GM21447 (cell line): ENCODE results near the gene STS.

Source experiments
- ATAC-seq: cut with Tn5 transposase; IDR thresholded peaks from one replicate; pipeline ENCODE4 v1.9.1; 2021; ENCODE audit not compliant: unreplicated experiment

Gene STS

DNA sequence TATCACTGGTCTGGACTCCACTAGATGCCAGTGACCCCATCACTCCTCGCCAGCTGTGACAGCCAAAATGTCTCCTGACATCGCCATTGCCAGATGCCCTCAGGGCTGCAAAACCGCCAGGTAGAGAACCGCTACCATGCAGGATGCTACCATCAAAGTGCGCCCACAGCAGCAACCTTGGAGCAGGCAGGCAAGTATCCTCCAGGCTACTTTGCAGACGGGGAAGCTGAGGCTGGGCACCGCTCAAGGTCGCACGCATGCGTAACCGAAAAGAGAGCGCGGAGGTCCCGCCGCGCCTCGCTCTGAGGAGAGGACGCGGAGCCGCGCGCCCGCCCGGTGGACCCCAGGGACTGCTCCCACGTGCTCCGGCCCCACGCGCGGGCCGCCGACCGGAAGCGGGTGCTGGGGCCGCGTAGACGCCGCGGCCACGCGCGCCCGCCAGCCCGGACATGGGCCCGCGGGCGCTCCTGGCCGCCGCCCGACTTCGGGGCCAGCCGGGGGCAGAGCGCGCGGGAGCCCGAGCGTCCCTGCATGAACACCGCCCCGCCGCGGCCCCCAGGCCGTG is at the start of gene STS:
Gene STS, plus strand, starts transcription at position 300 of the 565 bp plus-strand sequence. CDS start 105,488 bp downstream, outside the sequence.
- peak; percentile 36 for ATAC-seq

- ATAC-seq: no peak
Observed at GRCh38 chrX:7100022-7100421, 47.5 kb upstream of the STS start.

GRCh38 chrX:7102119-7102518 is 45.4 kb upstream of the STS start:
- ATAC-seq: no peak

DNA sequence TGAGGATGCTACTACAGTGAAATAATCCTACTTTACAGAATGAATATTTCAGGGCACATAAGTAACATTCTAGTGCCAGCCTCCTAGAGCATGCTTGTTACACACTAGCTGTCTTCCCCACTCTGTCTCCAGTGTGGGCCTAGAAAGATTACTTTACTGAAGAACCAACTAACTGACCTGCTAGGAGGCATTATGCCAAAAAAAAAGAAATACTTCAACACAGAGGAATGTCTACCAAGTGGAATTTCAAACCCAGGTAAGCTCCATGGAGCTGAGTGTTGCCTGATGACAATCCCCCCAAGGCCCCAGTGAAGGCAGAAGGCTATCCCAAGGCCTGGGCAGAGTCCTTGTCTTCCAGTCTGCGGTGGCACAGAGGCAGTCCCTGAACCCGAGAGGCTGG is 40.9 kb upstream of the STS start:
- ATAC-seq: no peak

GRCh38 chrX:7108030-7108429 is 39.5 kb upstream of the STS start:
- ATAC-seq: no peak

- no peak for ATAC-seq
Observed at GRCh38 chrX:7109049-7109531, 38.4 kb upstream of the STS start.

GRCh38 chrX:7109838-7110793 is 37.4 kb upstream of the STS start:
- peak; percentile 71 for ATAC-seq

GRCh38 chrX:7110821-7111276 is 36.7 kb upstream of the STS start:
- ATAC-seq: peak; percentile 46

GRCh38 chrX:7111518-7111917 is 36.0 kb upstream of the STS start:
- ATAC-seq: no peak

GRCh38 chrX:7112071-7112470 is 35.4 kb upstream of the STS start:
- no peak for ATAC-seq

DNA sequence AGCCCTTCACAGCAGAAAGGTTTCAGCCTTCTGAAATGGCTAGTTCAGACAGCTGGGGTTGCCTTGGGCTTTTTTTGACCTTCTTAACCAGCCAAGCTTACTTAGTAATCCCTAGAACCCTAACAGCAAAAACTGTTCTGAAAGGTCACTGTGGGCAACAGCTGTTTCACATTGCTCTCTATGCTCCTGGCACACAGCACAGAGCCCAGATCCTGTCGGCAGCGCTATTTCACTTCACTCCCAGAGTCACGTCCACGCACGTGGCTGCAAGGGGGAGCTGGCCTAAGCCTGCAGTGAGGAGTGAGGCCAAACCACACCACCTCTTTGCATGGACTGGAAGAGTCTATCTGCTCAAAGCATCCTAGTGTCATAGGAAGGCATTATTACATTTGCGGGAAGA is 32.0 kb upstream of the STS start:
- ATAC-seq: peak; percentile 62

GRCh38 chrX:7116081-7116480 is 31.4 kb upstream of the STS start:
- ATAC-seq: no peak

DNA sequence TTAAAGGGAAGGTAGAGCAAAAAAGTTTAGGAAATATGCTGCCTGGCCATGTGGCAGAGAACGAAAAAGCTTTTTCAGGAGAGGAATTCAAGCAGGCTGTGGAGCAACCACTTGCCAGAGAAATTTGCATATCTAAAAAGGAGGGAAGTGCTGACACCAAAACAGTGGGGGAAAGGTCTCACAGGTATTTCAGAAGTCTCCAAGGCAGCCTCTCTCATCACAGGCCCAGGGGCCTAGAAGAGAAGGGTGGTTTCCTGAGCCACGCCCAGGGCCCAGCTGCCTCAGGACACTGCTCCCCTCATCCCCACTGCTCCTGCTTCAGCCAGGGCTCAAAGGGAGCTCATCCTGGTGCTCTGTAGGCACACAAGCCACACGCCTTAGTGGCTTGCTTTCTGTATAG is 29.9 kb upstream of the STS start:
- peak; percentile 43 for ATAC-seq

DNA sequence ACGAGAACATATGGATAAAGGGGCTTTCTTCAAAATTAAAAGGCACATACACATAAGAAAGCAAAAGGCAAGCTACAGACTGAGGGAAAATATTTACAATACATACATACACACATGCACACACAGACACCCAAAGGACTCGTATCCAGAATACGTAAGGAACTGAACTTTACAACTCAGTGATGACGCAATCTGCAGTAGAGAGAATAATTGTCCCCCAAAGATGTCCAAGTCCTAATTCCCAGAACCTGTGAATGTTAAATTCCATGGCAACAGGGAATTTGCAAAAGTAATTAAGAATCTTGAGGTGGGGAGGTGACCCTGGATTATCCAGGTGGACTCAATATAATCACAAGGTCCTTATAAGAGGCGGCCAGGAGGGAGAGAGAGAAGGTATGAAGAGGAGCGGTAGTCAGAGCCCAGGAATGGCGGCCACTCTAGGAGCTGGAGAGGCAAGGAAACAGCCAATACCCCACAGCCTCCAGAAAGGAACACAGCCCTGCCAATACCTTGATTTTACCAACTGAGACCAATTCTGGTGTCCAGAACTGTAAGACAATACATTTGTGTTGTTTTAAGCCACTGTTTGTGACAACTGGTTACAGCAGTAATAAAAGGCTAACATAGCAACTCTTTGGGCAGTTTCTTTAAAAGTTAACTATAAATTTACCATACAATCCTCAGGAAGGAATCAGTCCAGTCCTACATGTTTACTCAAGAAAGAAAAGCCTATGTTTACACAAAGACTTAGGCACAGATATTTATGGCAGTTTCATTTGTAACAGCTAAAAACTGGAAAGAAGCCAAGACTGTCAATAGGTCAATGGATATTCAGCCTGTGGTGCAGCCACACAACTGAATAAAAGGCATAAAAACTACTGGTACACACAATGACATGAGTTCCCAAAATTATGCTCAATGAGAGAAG is 27.3 kb upstream of the STS start:
- ATAC-seq: peak; percentile 41

DNA sequence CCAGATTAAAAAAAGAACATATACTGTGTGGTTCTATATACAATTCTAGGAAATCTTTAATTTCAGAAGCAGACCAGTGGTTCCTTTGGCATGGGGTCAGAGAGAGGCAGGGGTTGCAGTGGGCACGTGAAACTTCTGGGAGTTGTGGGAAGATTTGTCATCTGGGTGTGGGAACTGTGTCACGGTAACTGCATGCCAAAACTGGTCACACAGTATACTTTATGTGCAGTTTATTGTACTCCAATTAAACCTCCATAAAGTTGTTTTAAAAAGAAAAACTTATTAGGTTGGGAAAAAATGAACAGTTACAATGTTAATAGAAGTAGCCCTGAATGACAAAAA is 26.7 kb upstream of the STS start:
- ATAC-seq: no peak

- ATAC-seq: no peak
Observed at GRCh38 chrX:7127056-7127455, 20.5 kb upstream of the STS start.

- ATAC-seq: no peak
Observed at GRCh38 chrX:7131621-7132020, 15.9 kb upstream of the STS start.

- ATAC-seq: peak; percentile 50
Observed at GRCh38 chrX:7132335-7133049, 15.0 kb upstream of the STS start.

GRCh38 chrX:7133050-7133440 is 14.5 kb upstream of the STS start:
- ATAC-seq: no peak

DNA sequence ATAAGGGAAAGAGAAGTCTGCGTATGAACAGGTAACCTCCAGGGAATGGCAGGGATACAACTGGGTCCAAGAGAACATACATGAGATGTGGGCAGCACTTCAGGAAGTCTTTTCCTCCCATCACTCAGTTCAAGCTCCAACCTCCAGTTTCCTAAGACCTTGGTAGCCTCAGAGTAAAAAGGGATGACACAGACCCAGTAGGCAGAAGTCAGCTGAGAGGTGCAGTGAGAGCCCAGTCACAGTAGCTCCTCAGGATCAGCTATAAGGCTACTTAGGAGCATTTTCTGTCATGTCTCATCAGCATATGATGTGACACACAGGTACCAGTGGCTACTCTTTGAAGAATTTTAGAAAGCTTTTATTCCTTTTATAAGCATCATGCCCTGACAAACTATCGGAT is 12.5 kb upstream of the STS start:
- ATAC-seq: no peak
